ENCODE data around the gene MCM10. TPM values are rescaled to one million over a fixed set of nuclear protein-coding genes. Genes with fewer than 3 reads are reported as not detected.
"Not testable (repeated sequence)": the region's sequence is repeated elsewhere in the genome, so short reads cannot be mapped to it uniquely, and the experiment has no call there.

Gene MCM10
- total and polyA plus RNA-seq, 2 donors from 2014 or later, result 0.50 TPM; not detected in 1

DNA sequence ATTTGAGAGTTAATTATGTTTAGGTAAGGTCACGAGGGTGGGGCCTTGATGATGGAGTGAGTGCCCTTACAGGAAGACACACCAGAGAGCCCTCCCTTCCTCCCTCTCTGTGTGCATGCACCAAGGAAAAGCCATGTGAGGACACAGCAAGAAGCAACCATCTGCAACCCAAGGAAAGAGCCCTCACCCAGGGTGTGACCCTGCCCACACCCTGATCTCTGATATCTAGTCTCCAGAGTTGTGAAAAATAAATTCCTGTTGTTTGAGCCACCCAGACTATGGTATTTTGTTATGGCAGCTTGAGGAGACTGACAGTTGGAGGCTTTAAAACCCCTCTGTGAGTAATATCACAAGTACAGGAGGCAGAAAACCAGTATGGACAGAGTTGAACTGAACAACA, 15.0 kb upstream of the MCM10 start:
- TF ChIP-seq, protein P1, sequence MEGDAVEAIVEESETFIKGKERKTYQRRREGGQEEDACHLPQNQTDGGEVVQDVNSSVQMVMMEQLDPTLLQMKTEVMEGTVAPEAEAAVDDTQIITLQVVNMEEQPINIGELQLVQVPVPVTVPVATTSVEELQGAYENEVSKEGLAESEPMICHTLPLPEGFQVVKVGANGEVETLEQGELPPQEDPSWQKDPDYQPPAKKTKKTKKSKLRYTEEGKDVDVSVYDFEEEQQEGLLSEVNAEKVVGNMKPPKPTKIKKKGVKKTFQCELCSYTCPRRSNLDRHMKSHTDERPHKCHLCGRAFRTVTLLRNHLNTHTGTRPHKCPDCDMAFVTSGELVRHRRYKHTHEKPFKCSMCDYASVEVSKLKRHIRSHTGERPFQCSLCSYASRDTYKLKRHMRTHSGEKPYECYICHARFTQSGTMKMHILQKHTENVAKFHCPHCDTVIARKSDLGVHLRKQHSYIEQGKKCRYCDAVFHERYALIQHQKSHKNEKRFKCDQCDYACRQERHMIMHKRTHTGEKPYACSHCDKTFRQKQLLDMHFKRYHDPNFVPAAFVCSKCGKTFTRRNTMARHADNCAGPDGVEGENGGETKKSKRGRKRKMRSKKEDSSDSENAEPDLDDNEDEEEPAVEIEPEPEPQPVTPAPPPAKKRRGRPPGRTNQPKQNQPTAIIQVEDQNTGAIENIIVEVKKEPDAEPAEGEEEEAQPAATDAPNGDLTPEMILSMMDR (IDR thresholded peaks at IDR 0.05; ENCODE audit: borderline replicate concordance, extremely low read depth, insufficient read depth), result no peak
- H3K9ac ChIP-seq (ENCODE audit: low read length in 3 of 3), result no peak overlapping the region
- FAIRE-seq (no peak), DNase-seq (no peak)
- peaks cover 0 to 3% (median 0%) of the 10 kb centered on the region in 3 donors for H3K9me3 ChIP-seq (ENCODE audit: control insufficient read depth in 2 of 3, insufficient read depth in 1 of 3, low read length in 3 of 3)
- no peaks in the 10 kb centered on the region for H3K27me3 ChIP-seq (ENCODE audit: control insufficient read depth, insufficient read depth, low read length)
- no peaks in the 10 kb centered on the region for H3K4me1 ChIP-seq (ENCODE audit: control insufficient read depth in 2 of 3, insufficient read depth in 2 of 3, low read depth in 1 of 3, low read length in 3 of 3)
- no peak overlapping the region for H3K27ac ChIP-seq (ENCODE audit: low read depth in 2 of 2, low read length in 2 of 2)
- no peak overlapping the region for H3K4me3 ChIP-seq (ENCODE audit: low read length in 3 of 3)
- peaks cover 0 to 12% (median 3%) of the 10 kb centered on the region in 3 donors for H3K36me3 ChIP-seq (ENCODE audit: control insufficient read depth in 2 of 3, insufficient read depth in 3 of 3, low read length in 3 of 3)
- intact Hi-C loops (cut with DNase I), result no loop called here

DNA sequence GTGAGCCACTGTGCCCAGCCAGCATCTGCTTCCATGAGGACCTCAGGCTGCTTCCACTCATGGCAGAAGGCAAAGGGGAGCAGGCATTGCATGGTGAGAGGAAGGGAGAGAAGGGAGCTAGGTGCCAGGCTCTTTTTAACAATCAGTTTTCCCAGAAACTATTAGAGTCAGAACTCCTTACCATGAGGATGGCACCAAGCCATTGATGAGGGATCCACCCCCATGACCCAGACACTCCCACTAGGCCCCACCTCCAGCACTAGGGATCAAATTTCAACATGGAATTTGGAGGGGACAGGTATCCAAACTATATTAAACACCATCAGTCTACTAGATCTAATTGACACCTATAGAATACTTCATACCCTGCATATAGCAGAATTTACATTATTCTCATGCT, 14.2 kb upstream of the MCM10 start:
- Histone ChIP-seq H3K27me3 (ENCODE audit: control insufficient read depth, insufficient read depth, low read length) (no peaks in the 10 kb centered on the region), H3K4me3 (ENCODE audit: low read length in 3 of 3) (no peak overlapping the region), H3K9ac (ENCODE audit: low read length in 3 of 3) (no peak overlapping the region), H3K27ac (ENCODE audit: low read depth in 2 of 2, low read length in 2 of 2) (no peak overlapping the region), H3K36me3 (ENCODE audit: control insufficient read depth in 2 of 3, insufficient read depth in 3 of 3, low read length in 3 of 3) (peaks cover 0 to 12% (median 3%) of the 10 kb centered on the region in 3 donors), H3K9me3 (ENCODE audit: control insufficient read depth in 2 of 3, insufficient read depth in 1 of 3, low read length in 3 of 3) (peaks cover 0 to 3% (median 0%) of the 10 kb centered on the region in 3 donors), H3K4me1 (ENCODE audit: control insufficient read depth in 2 of 3, insufficient read depth in 2 of 3, low read depth in 1 of 3, low read length in 3 of 3) (no peaks in the 10 kb centered on the region)
- intact Hi-C loops (cut with DNase I), result no loop called here
- FAIRE-seq, result no peak
- TF ChIP-seq, protein P1 (IDR thresholded peaks at IDR 0.05; ENCODE audit: borderline replicate concordance, extremely low read depth, insufficient read depth), result no peak
- no peak for DNase-seq

DNA sequence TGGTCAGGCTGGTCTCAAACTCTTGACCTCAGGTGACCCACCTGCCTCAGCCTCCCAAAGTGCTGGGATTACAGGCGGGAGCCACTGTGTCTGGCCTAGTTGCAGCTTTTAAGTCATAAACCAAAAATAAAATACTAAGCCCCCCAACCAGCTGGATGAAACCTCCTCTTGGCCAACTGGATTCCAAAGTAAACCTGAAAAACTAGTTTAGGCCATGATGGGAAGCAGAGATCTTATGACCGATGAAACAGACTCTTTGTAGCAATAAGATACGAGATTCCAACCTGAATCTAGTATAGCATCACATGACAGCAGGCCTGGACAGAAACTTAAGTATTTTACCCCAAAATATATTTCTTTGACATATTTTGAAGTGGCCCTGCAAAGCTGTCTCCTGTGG, 9.1 kb upstream of the MCM10 start:
- FAIRE-seq (no peak), DNase-seq (peak in 1 of 5 donors; percentile 22)
- no peak overlapping the region for H3K9ac ChIP-seq (ENCODE audit: low read length in 3 of 3)
- H3K9me3 ChIP-seq (ENCODE audit: control insufficient read depth in 2 of 3, insufficient read depth in 1 of 3, low read length in 3 of 3), result no peaks in the 10 kb centered on the region
- no peak overlapping the region for H3K27ac ChIP-seq (ENCODE audit: low read depth in 2 of 2, low read length in 2 of 2)
- TF ChIP-seq, protein P1 (IDR thresholded peaks at IDR 0.05; ENCODE audit: borderline replicate concordance, extremely low read depth, insufficient read depth), result no peak
- intact Hi-C loops (cut with DNase I), result no loop called here
- no peaks in the 10 kb centered on the region for H3K27me3 ChIP-seq (ENCODE audit: control insufficient read depth, insufficient read depth, low read length)
- H3K36me3 ChIP-seq (ENCODE audit: control insufficient read depth in 2 of 3, insufficient read depth in 3 of 3, low read length in 3 of 3), result no peaks in the 10 kb centered on the region
- no peak overlapping the region for H3K4me3 ChIP-seq (ENCODE audit: low read length in 3 of 3)
- H3K4me1 ChIP-seq (ENCODE audit: control insufficient read depth in 2 of 3, insufficient read depth in 2 of 3, low read depth in 1 of 3, low read length in 3 of 3), result no peaks in the 10 kb centered on the region

DNA sequence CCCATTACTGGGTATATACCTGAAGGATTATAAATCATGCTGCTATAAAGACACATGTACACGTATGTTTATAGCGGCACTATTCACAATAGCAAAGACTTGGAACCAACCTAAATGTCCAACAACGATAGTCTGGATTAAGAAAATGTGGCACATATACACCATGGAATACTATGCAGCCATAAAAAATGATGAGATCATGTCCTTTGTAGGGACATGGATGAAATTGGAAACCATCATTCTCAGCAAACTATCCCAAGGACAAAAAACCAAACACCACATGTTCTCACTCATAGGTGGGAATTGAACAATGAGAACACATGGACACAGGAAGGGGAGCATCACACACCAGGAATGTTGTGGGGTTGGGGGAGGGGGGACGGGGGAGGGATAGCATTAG, 5.5 kb upstream of the MCM10 start:
- H3K27ac ChIP-seq (ENCODE audit: low read depth in 2 of 2, low read length in 2 of 2); intact Hi-C loops (cut with DNase I); H3K9me3 ChIP-seq (ENCODE audit: control insufficient read depth in 2 of 3, insufficient read depth in 1 of 3, low read length in 3 of 3); H3K27me3 ChIP-seq (ENCODE audit: control insufficient read depth, insufficient read depth, low read length); H3K4me1 ChIP-seq (ENCODE audit: control insufficient read depth in 2 of 3, insufficient read depth in 2 of 3, low read depth in 1 of 3, low read length in 3 of 3); H3K9ac ChIP-seq (ENCODE audit: low read length in 3 of 3); H3K4me3 ChIP-seq (ENCODE audit: low read length in 3 of 3); FAIRE-seq; H3K36me3 ChIP-seq (ENCODE audit: control insufficient read depth in 2 of 3, insufficient read depth in 3 of 3, low read length in 3 of 3); DNase-seq: not testable (repeated sequence)
